ENCODE results near the gene ZNF678.

- no peak for TF ChIP-seq EZH2 (IDR thresholded peaks at IDR 0.05; ENCODE audit: borderline replicate concordance, low read depth, low read length, severe bottlenecking)
- no peak for TF ChIP-seq CTCF (IDR thresholded peaks at IDR 0.05; ENCODE audit: borderline replicate concordance, extremely low read depth, low read length, poor library complexity, severe bottlenecking)
Observed at GRCh38 chr1:227540170-227541098, 22.9 kb upstream of the ZNF678 start.

Measured in DND-41 (cell line).